Adipocyte (in vitro differentiated cells): ENCODE measurements around the gene ZNF500.

Source experiments
- DNase-seq: peaks from one replicate; pipeline ENCODE4 v3.0.0-alpha.2; 2015; ENCODE audit warnings: low read depth
- H3K27me3 ChIP-seq: replicated peaks from 2 replicates; pipeline ENCODE4 v1.7.0; 2013; ENCODE audit warnings: mild to moderate bottlenecking, low read length, moderate library complexity; ENCODE audit not compliant: control insufficient read depth, insufficient read depth
- H3K36me3 ChIP-seq: 2 replicates; pipeline ENCODE4 v1.7.0; 2013; ENCODE audit warnings: low read length, mild to moderate bottlenecking, moderate library complexity; ENCODE audit not compliant: control insufficient read depth, insufficient read depth, severe bottlenecking
- H3K4me1 ChIP-seq: 2 replicates; pipeline ENCODE4 v1.7.0; 2013; ENCODE audit warnings: mild to moderate bottlenecking, low read length, moderate library complexity; ENCODE audit not compliant: control insufficient read depth, insufficient read depth
- H3K4me3 ChIP-seq: 2 replicates; pipeline ENCODE4 v1.7.0; 2013; ENCODE audit warnings: mild to moderate bottlenecking, low read length, moderate library complexity
- H3K9ac ChIP-seq: 2 replicates; pipeline ENCODE4 v1.7.0; 2013; ENCODE audit warnings: mild to moderate bottlenecking, low read length, moderate library complexity
- H3K9me3 ChIP-seq: 2 replicates; pipeline ENCODE4 v1.7.0; 2013; ENCODE audit warnings: mild to moderate bottlenecking, low read length, moderate library complexity; ENCODE audit not compliant: control insufficient read depth

ZNF500 gene

DNA sequence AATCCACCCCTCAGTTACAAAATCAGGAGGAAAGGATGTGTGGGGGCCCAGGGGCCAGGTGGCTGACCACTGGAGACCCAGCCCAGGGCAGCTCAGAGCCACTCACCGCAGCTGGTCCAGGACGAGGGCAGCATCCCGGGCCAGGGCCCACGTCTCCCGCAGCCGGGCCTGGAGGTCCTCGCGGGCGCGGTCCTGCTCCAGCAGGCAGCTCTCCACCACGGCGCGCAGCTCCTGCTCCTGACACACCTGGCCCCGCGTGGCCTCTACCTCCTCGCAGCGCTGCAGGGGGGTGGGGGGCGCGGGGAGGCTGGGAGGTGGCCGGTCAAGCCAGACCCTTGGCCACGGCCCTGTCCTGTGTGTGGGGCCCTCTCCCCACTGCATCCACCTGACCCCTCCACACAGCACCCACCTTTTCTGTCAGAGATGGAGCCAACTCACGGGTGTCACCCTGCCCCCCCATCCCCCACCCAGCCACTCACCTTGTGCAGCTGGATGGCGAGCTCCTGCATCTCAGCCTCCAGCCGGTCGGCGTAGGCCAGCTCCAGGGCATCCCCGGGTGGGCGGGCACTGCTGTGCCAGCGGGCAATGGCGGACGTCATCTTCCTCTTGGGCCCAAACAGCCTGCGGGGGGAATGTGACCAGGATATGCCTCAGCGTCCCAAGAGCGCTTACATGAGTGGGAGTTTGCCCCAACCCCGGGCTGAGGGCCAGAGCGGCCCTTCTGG, 68.5 kb downstream of the ZNF500 start:
- H3K9ac ChIP-seq = no peak overlapping the region
- DNase-seq = no peak

More for the DNA sequence above, 68.5 kb downstream of the ZNF500 start:
- H3K27me3 ChIP-seq = no peaks in the 10 kb centered on the region
- peaks cover 16% of the 10 kb centered on the region for H3K4me1 ChIP-seq
- H3K36me3 ChIP-seq = peaks cover 60% of the 10 kb centered on the region
- no peak overlapping the region for H3K4me3 ChIP-seq
- H3K9me3 ChIP-seq = no peaks in the 10 kb centered on the region
